ENCODE data around the gene MAB21L3.

The MAB21L3 gene

GRCh38 chr1:116096013-116096618 lies 15.1 kb upstream of the MAB21L3 start:
- no peak for DNase-seq
- TF ChIP-seq GATA1 (IDR thresholded peaks at IDR 0.05; ENCODE audit: low read depth, low read length) (no peak), POLR2A (IDR thresholded peaks at IDR 0.05; ENCODE audit: low read length) (no peak)

- DNase-seq: peak; percentile 30 to 82
- TF ChIP-seq POLR2A (IDR thresholded peaks at IDR 0.05; ENCODE audit: low read length) (no peak), GATA1 (IDR thresholded peaks at IDR 0.05; ENCODE audit: low read depth, low read length) (no peak)
Observed at GRCh38 chr1:116097626-116098025, 13.6 kb upstream of the MAB21L3 start.

GRCh38 chr1:116099379-116099778 lies 11.8 kb upstream of the MAB21L3 start:
- TF ChIP-seq POLR2A (IDR thresholded peaks at IDR 0.05; ENCODE audit: low read length) (no peak), GATA1 (IDR thresholded peaks at IDR 0.05; ENCODE audit: low read depth, low read length) (no peak)
- DNase-seq: no peak

GRCh38 chr1:116099919-116100318 lies 11.3 kb upstream of the MAB21L3 start:
- TF ChIP-seq GATA1 (IDR thresholded peaks at IDR 0.05; ENCODE audit: low read depth, low read length) (no peak), POLR2A (IDR thresholded peaks at IDR 0.05; ENCODE audit: low read length) (no peak)
- DNase-seq: no peak

DNA sequence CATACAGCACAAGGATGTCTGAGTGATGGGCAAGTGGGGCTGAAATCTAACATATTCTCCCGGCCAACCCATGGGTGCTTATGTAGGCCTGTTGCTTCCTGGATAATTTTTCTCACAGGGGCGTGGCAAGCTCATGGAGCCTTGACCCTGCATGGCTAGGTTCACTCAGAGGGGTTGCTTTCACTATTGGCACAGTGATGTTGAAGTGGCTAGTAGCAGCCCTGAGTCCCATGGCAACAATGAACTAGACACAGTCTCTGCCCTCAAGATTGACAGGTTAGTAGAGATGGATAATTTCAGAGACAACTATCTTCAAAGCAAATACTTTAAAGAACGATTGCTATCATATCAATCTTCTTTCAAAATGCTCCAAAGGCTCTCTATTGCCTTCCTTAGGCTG lies 6.5 kb upstream of the MAB21L3 start:
- no peak for TF ChIP-seq POLR2A (IDR thresholded peaks at IDR 0.05; ENCODE audit: low read length)
- TF ChIP-seq GATA1 (IDR thresholded peaks at IDR 0.05; ENCODE audit: low read depth, low read length): no peak

GRCh38 chr1:116105996-116106395 lies 5.2 kb upstream of the MAB21L3 start:
- TF ChIP-seq POLR2A (IDR thresholded peaks at IDR 0.05; ENCODE audit: low read length) (no peak), GATA1 (IDR thresholded peaks at IDR 0.05; ENCODE audit: low read depth, low read length) (no peak)
- no peak for DNase-seq

More for the DNA sequence above, 6.5 kb upstream of the MAB21L3 start:
- DNase-seq: no peak

DNA sequence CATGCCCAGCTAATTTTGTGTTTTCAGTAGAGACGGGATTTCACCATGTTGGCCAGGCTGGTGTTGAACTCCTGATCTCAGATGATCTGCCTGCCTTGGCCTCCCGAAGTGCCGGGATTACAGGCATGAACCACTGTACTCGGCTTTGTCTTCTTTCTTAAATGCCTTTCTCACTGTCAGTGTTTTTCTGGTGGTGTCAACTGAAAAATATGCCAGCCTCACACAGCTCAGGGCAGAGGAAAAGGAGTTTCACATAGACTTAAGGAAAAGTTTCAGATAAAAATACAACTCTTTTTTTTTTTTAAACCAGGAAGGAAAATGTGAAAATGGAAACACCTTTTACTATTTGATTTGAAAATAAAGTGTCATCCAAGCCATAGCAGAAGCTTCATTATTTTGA lies 4.6 kb upstream of the MAB21L3 start:
- TF ChIP-seq GATA1 (IDR thresholded peaks at IDR 0.05; ENCODE audit: low read depth, low read length) (no peak), POLR2A (IDR thresholded peaks at IDR 0.05; ENCODE audit: low read length) (no peak)
- DNase-seq: no peak

- DNase-seq: no peak
- no peak for TF ChIP-seq POLR2A (IDR thresholded peaks at IDR 0.05; ENCODE audit: low read length)
- no peak for TF ChIP-seq GATA1 (IDR thresholded peaks at IDR 0.05; ENCODE audit: low read depth, low read length)
Observed at GRCh38 chr1:116107371-116107770, 3.8 kb upstream of the MAB21L3 start.

- TF ChIP-seq GATA1 (IDR thresholded peaks at IDR 0.05; ENCODE audit: low read depth, low read length): no peak
- TF ChIP-seq POLR2A (IDR thresholded peaks at IDR 0.05; ENCODE audit: low read length): no peak
- no peak for DNase-seq
Observed at GRCh38 chr1:116111524-116112021, 374 bp downstream of the MAB21L3 start.

- DNase-seq: no peak
- TF ChIP-seq GATA1 (IDR thresholded peaks at IDR 0.05; ENCODE audit: low read depth, low read length) (no peak), POLR2A (IDR thresholded peaks at IDR 0.05; ENCODE audit: low read length) (no peak)
Observed at GRCh38 chr1:116112388-116113140, 1.4 kb downstream of the MAB21L3 start.

- no peak for TF ChIP-seq GATA1 (IDR thresholded peaks at IDR 0.05; ENCODE audit: low read depth, low read length)
- no peak for DNase-seq
Observed at GRCh38 chr1:116113615-116114014, 2.4 kb downstream of the MAB21L3 start.

GRCh38 chr1:116115476-116116439 lies 4.6 kb downstream of the MAB21L3 start:
- TF ChIP-seq GATA1 (IDR thresholded peaks at IDR 0.05; ENCODE audit: low read depth, low read length): no peak
- no peak for TF ChIP-seq POLR2A (IDR thresholded peaks at IDR 0.05; ENCODE audit: low read length)
- DNase-seq: peak in 1 of 2 experiments; percentile 21

- no peak for TF ChIP-seq GATA1 (IDR thresholded peaks at IDR 0.05; ENCODE audit: low read depth, low read length)
- TF ChIP-seq POLR2A (IDR thresholded peaks at IDR 0.05; ENCODE audit: low read length): no peak
- DNase-seq: no peak
Observed at GRCh38 chr1:116118471-116118870, 7.3 kb downstream of the MAB21L3 start.

- no peak for DNase-seq
- no peak for TF ChIP-seq GATA1 (IDR thresholded peaks at IDR 0.05; ENCODE audit: low read depth, low read length)
- TF ChIP-seq POLR2A (IDR thresholded peaks at IDR 0.05; ENCODE audit: low read length): no peak
Observed at GRCh38 chr1:116119876-116120275, 8.7 kb downstream of the MAB21L3 start.
